T-cell (primary cell): ENCODE measurements around the gene TREM1. TPM values are rescaled to one million over a fixed set of nuclear protein-coding genes. Genes with fewer than 3 reads are reported as not detected.
A peak's percentile ranks its signal among the peaks of the same experiment; 100 is the strongest.
"Not testable (repeated sequence)": the region's sequence is repeated elsewhere in the genome, so short reads cannot be mapped to it uniquely, and the experiment has no call there.

Experiments
- ATAC-seq, 4 experiments: fragments of 200-7000 bp in 3 of 4; fragments of 150-1000 bp in 1 of 4; cut with Tn5 transposase; replicated peaks in 1 of 4; 1 replicate in 3 of 4; 2 replicates in 1 of 4; pipeline ENCODE4 v1.10.0; 2021; ENCODE audit warnings: moderate library complexity in 3 of 4, mild to moderate bottlenecking in 2 of 4, moderate number of reproducible peaks in 1 of 4
- CTCF ChIA-PET, 2 donors: fragments of 300-600 bp; sonication (Branson Sonifier 250); formaldehyde crosslinking; loops; one replicate each; lab custom pipeline; 2022; ENCODE audit warnings: antibody characterized with exemption in 2 of 2; lab: Charles Lee
- POLR2A ChIA-PET, 2 donors: fragments of 300-600 bp; sonication (Branson Sonifier 250); formaldehyde crosslinking; loops; one replicate each; lab custom pipeline; 2022; ENCODE audit warnings: antibody characterized with exemption in 2 of 2; lab: Charles Lee
- DNase-seq, 35 experiments: peaks; one replicate each; pipeline versions ENCODE4 v3.0.0 to v3.0.0-alpha.2; 2013 to 2023
- H3K27ac ChIP-seq: one replicate; pipeline ENCODE4 v1.5.1; 2013; ENCODE audit warnings: low read length
- H3K27me3 ChIP-seq, 2 experiments: replicated peaks in 1 of 2; 1 replicate in 1 of 2; 2 replicates in 1 of 2; pipeline versions ENCODE4 v1.6.1 to v1.7.0; 2013; ENCODE audit warnings: low read length in 1 of 2, mixed read lengths in 1 of 2; ENCODE audit not compliant: control insufficient read depth in 2 of 2, insufficient read depth in 2 of 2; ENCODE audit errors: extremely low read depth in 1 of 2
- H3K36me3 ChIP-seq, 2 donors: 1 replicate in 1 of 2; 2 replicates in 1 of 2; pipeline versions ENCODE4 v1.6.1 to v1.7.0; 2013; ENCODE audit warnings: low read length in 1 of 2; ENCODE audit not compliant: control insufficient read depth in 2 of 2, insufficient read depth in 1 of 2; ENCODE audit errors: extremely low read depth in 1 of 2
- H3K4me1 ChIP-seq, 2 experiments: 1 replicate in 1 of 2; 2 replicates in 1 of 2; pipeline versions ENCODE4 v1.6.1 to v1.7.0; 2013; ENCODE audit warnings: low read length in 2 of 2, mixed read lengths in 1 of 2; ENCODE audit not compliant: insufficient read depth in 2 of 2, control insufficient read depth in 1 of 2; ENCODE audit errors: extremely low read depth in 1 of 2
- H3K4me3 ChIP-seq, 2 donors: 1 replicate in 1 of 2; 2 replicates in 1 of 2; pipeline versions ENCODE4 v1.5.1 to v1.7.0; 2013; ENCODE audit warnings: mild to moderate bottlenecking in 2 of 2, low read length in 1 of 2, moderate library complexity in 1 of 2; ENCODE audit not compliant: control insufficient read depth in 1 of 2; ENCODE audit errors: extremely low read depth in 1 of 2
- H3K9me3 ChIP-seq: 2 replicates; pipeline ENCODE4 v1.7.0; 2013
- H3K27ac Mint-ChIP-seq, 2 donors: one replicate each; pipeline ENCODE4 v1.8.0; 2020 to 2021; ENCODE audit warnings: mild to moderate bottlenecking in 2 of 2, mixed read lengths in 2 of 2
- H3K27me3 Mint-ChIP-seq, 2 donors: one replicate each; pipeline ENCODE4 v1.8.0; 2021 to 2022; ENCODE audit warnings: mixed read lengths in 2 of 2
- H3K36me3 Mint-ChIP-seq: one replicate; pipeline ENCODE4 v1.8.0; 2021; ENCODE audit warnings: mixed read lengths
- H3K4me1 Mint-ChIP-seq, 3 donors: one replicate each; pipeline ENCODE4 v1.8.0; 2020 to 2022; ENCODE audit warnings: mixed read lengths in 3 of 3, mild to moderate bottlenecking in 1 of 3
- H3K4me3 Mint-ChIP-seq, 3 donors: one replicate each; pipeline ENCODE4 v1.8.0; 2020 to 2022; ENCODE audit warnings: mild to moderate bottlenecking in 3 of 3, mixed read lengths in 3 of 3, moderate library complexity in 3 of 3
- H3K9me3 Mint-ChIP-seq, 3 donors: one replicate each; pipeline ENCODE4 v1.8.0; 2020 to 2022; ENCODE audit warnings: mixed read lengths in 3 of 3
- WGBS: methylation state at CpG from one replicate; pipeline ENCODE4 v1.1.5; 2013; ENCODE audit warnings: missing lambda C conversion rate; ENCODE audit not compliant: insufficient coverage; 5-methylcytosine and 5-hydroxymethylcytosine counted together
- total RNA-seq, 35 experiments: library from RNA in 6 of 35; stranded (reverse) in 6 of 35; fragments of 120-200 nt in 1 of 35; gene quantifications; one replicate each; pipeline versions ENCODE4 v1.2.1 to v1.2.4 and lab custom pipeline; 2013 to 2026

The TREM1 gene
- total RNA-seq, 5 donors from 2014 or later (not counting 1 experiment from before 2014, with no cell fraction given) = 0.23 TPM; not detected in 4

GRCh38 chr6:41302638-41303037, 16.2 kb upstream of the TREM1 start:
- H3K27me3 Mint-ChIP-seq = no peaks in the 10 kb centered on the region
- no peak for DNase-seq

GRCh38 chr6:41298785-41299502, 12.5 kb upstream of the TREM1 start:
- no peak overlapping the region for H3K4me3 ChIP-seq
- Mint-ChIP-seq H3K4me1 (peaks cover 42 to 54% (median 48%) of the 10 kb centered on the region in 3 donors), H3K27me3 (no peaks in the 10 kb centered on the region), H3K9me3 (peaks cover 0 to 6% (median 0%) of the 10 kb centered on the region in 3 donors), H3K4me3 (peak overlapping the region; percentile 17 to 63 (median 28)), H3K27ac (peak overlapping the region; percentile 73 to 85), H3K36me3 (no peaks in the 10 kb centered on the region)
- H3K36me3 ChIP-seq = no peaks in the 10 kb centered on the region
- H3K27ac ChIP-seq = peak overlapping the region; percentile 54
- 40% methylated on average over 2 of the region's 3 CpGs for WGBS
- POLR2A ChIA-PET = interaction anchor here in 1 of 2 donors (0.6 kb wide), 1 partner anchor 1152 kb away, joined by 5 read pairs; no protein-coding TSS in a partner anchor
- CTCF ChIA-PET = interaction anchor here in 1 of 2 donors (1.0 to 2.3 kb wide), 3 partner anchors 9 to 35 kb away, joined by 5 to 8 read pairs (median 8); no protein-coding TSS in a partner anchor
- H3K27me3 ChIP-seq = peaks cover 0 to 4% of the 10 kb centered on the region in 2 experiments
- DNase-seq = peak in 1 of 35 experiments; percentile 71
- H3K9me3 ChIP-seq = no peaks in the 10 kb centered on the region
- peak; percentile 93 to 99 (median 99) for ATAC-seq
- peaks cover 16 to 18% of the 10 kb centered on the region in 2 experiments for H3K4me1 ChIP-seq

More at GRCh38 chr6:41302638-41303037, 16.2 kb upstream of the TREM1 start:
- ChIA-PET POLR2A (no interaction called here), CTCF (no interaction called here)
- H3K4me3 Mint-ChIP-seq = no peak overlapping the region
- H3K4me1 Mint-ChIP-seq = peaks cover 40 to 56% (median 42%) of the 10 kb centered on the region in 3 donors
- H3K9me3 Mint-ChIP-seq = no peaks in the 10 kb centered on the region
- Histone ChIP-seq H3K36me3 (no peaks in the 10 kb centered on the region), H3K4me3 (no peak overlapping the region), H3K27ac (no peak overlapping the region), H3K4me1 (peaks cover 8 to 25% of the 10 kb centered on the region in 2 experiments), H3K9me3 (no peaks in the 10 kb centered on the region), H3K27me3 (no peaks in the 10 kb centered on the region)
- no peaks in the 10 kb centered on the region for H3K36me3 Mint-ChIP-seq
- no peak overlapping the region for H3K27ac Mint-ChIP-seq
- WGBS = no CpG with 5 or more reads among the region's 5 CpGs
- ATAC-seq = no peak

- 50% methylated on average over 4 of the region's 5 CpGs for WGBS
- H3K36me3 Mint-ChIP-seq, ATAC-seq, H3K36me3 ChIP-seq, H3K27ac ChIP-seq, H3K4me3 Mint-ChIP-seq, H3K4me3 ChIP-seq, H3K27me3 ChIP-seq, DNase-seq, POLR2A ChIA-PET, H3K27me3 Mint-ChIP-seq, H3K9me3 Mint-ChIP-seq, H3K27ac Mint-ChIP-seq, H3K9me3 ChIP-seq: not testable (repeated sequence)
- CTCF ChIA-PET = interaction anchor here in 1 of 2 donors (0.5 to 1.3 kb wide), 2 partner anchors 19 to 23 kb away, joined by 3 read pairs; no protein-coding TSS in a partner anchor
- peaks cover 42 to 49% (median 43%) of the 10 kb centered on the region in 3 donors for H3K4me1 Mint-ChIP-seq
- H3K4me1 ChIP-seq = peaks cover 16 to 18% of the 10 kb centered on the region in 2 experiments
These were observed 10.8 kb upstream of the TREM1 start for GRCh38 chr6:41297248-41297647.

DNA sequence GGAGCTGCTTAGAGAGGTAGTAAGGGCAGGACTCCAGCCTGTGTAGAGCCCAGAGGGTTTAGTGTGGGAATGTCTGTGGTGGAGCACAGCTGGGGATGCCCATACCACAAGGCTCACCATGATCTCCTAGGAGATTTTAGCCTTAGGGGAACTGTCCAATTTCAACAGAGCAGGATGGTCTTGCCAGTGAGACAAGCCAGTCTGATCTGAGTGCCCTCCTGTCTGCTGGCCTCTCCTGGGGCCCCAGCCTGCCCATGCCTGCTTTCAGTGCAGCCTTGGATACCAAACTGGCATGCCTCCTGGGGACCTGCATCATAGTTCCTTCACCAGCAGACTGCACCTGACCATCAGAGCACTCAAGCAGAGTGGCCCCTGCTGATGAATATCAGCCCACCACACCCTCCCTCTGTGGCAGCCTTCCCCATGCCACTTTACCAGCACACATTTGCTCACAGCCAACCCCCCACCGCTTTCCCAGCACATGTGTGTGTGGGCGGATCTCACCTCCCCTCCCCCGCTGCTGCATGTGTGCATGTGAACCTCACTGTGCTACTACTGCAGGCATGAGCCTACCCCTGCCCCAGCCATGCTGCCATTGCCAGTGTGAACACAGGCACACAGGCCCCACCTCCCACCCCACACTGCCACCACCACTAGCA, 7.9 kb upstream of the TREM1 start:
- DNase-seq (no peak), ATAC-seq (no peak)
- CTCF ChIA-PET = interaction anchor here in 1 of 2 donors (1.3 kb wide), 1 partner anchor 25 kb away, joined by 3 read pairs; no protein-coding TSS in a partner anchor
- no peak overlapping the region for H3K4me3 ChIP-seq
- peaks cover 9 to 13% of the 10 kb centered on the region in 2 experiments for H3K4me1 ChIP-seq
- H3K27ac ChIP-seq = no peak overlapping the region
- Mint-ChIP-seq H3K36me3 (no peaks in the 10 kb centered on the region), H3K4me1 (peaks cover 23 to 34% (median 29%) of the 10 kb centered on the region in 3 donors), H3K4me3 (no peak overlapping the region), H3K27me3 (no peaks in the 10 kb centered on the region), H3K9me3 (peaks cover 0 to 6% (median 0%) of the 10 kb centered on the region in 3 donors), H3K27ac (no peak overlapping the region)
- no peaks in the 10 kb centered on the region for H3K9me3 ChIP-seq
- no peaks in the 10 kb centered on the region for H3K36me3 ChIP-seq
- 74% methylated on average over 3 of the region's 3 CpGs for WGBS
- POLR2A ChIA-PET = no interaction called here
- peaks cover 0 to 6% of the 10 kb centered on the region in 2 experiments for H3K27me3 ChIP-seq

- POLR2A ChIA-PET = no interaction called here
- H3K27me3 Mint-ChIP-seq = peaks cover 0 to 3% of the 10 kb centered on the region in 2 donors
- no peak for DNase-seq
- no peak overlapping the region for H3K4me3 Mint-ChIP-seq
- WGBS = 80% methylated on average over 1 of the region's 1 CpG
- no peak overlapping the region for H3K27ac Mint-ChIP-seq
- peaks cover 1 to 11% (median 6%) of the 10 kb centered on the region in 3 donors for H3K4me1 Mint-ChIP-seq
- CTCF ChIA-PET = no interaction called here
- Histone ChIP-seq H3K36me3 (no peaks in the 10 kb centered on the region), H3K4me3 (no peak overlapping the region), H3K4me1 (peaks cover 0 to 10% of the 10 kb centered on the region in 2 experiments), H3K27me3 (peaks cover 0 to 8% of the 10 kb centered on the region in 2 experiments), H3K9me3 (no peaks in the 10 kb centered on the region), H3K27ac (no peak overlapping the region)
- H3K36me3 Mint-ChIP-seq = no peaks in the 10 kb centered on the region
- no peaks in the 10 kb centered on the region for H3K9me3 Mint-ChIP-seq
- no peak for ATAC-seq
These were observed 5.2 kb upstream of the TREM1 start for GRCh38 chr6:41291717-41292116.

- no CpG with 5 or more reads among the region's 4 CpGs for WGBS
These were observed 3.3 kb upstream of the TREM1 start for GRCh38 chr6:41289815-41290214.

More at GRCh38 chr6:41289815-41290214, 3.3 kb upstream of the TREM1 start:
- ChIA-PET POLR2A (interaction anchor here in 1 of 2 donors (0.6 kb wide), 1 partner anchor 22 kb away, joined by 6 read pairs; no protein-coding TSS in a partner anchor), CTCF (no interaction called here)
- no peaks in the 10 kb centered on the region for H3K36me3 ChIP-seq
- Mint-ChIP-seq H3K4me1 (peaks cover 0 to 2% (median 2%) of the 10 kb centered on the region in 3 donors), H3K36me3 (no peaks in the 10 kb centered on the region), H3K27me3 (peaks cover 5% of the 10 kb centered on the region in 2 donors), H3K4me3 (no peak overlapping the region), H3K9me3 (no peaks in the 10 kb centered on the region), H3K27ac (no peak overlapping the region)
- ATAC-seq (no peak), DNase-seq (no peak)
- H3K27me3 ChIP-seq = peaks cover 0 to 10% of the 10 kb centered on the region in 2 experiments
- no peaks in the 10 kb centered on the region for H3K9me3 ChIP-seq
- H3K4me3 ChIP-seq = no peak overlapping the region
- peaks cover 0 to 7% of the 10 kb centered on the region in 2 experiments for H3K4me1 ChIP-seq
- no peak overlapping the region for H3K27ac ChIP-seq
